Measurements from ENCODE around the gene IVNS1ABP.

The IVNS1ABP gene

GRCh38 chr1:185311589-185312225 lies 5.3 kb downstream of the IVNS1ABP start:
- DNase-seq = no peak
- TF ChIP-seq CTCF (IDR thresholded peaks at IDR 0.05; ENCODE audit: low read depth, low read length) = no peak
- H3K27ac ChIP-seq = no peak overlapping the region
- no peaks in the 10 kb centered on the region for H3K27me3 ChIP-seq (ENCODE audit: insufficient read depth, low read depth, severe bottlenecking)
- H3K4me3 ChIP-seq (ENCODE audit: low read depth, low read length) = no peak overlapping the region
- no peaks in the 10 kb centered on the region for H3K9me3 ChIP-seq (ENCODE audit: severe bottlenecking)
- H3K36me3 ChIP-seq = peaks cover 67% of the 10 kb centered on the region

GRCh38 chr1:185309566-185309965 lies 7.5 kb downstream of the IVNS1ABP start:
- H3K27me3 ChIP-seq (ENCODE audit: insufficient read depth, low read depth, severe bottlenecking) = no peaks in the 10 kb centered on the region
- no peak overlapping the region for H3K27ac ChIP-seq
- TF ChIP-seq CTCF (IDR thresholded peaks at IDR 0.05; ENCODE audit: low read depth, low read length) = no peak
- peaks cover 78% of the 10 kb centered on the region for H3K36me3 ChIP-seq
- no peak overlapping the region for H3K4me3 ChIP-seq (ENCODE audit: low read depth, low read length)
- no peaks in the 10 kb centered on the region for H3K9me3 ChIP-seq (ENCODE audit: severe bottlenecking)
- DNase-seq = no peak

GRCh38 chr1:185308126-185308525 lies 8.9 kb downstream of the IVNS1ABP start:
- H3K9me3 ChIP-seq (ENCODE audit: severe bottlenecking) = no peaks in the 10 kb centered on the region
- no peak overlapping the region for H3K27ac ChIP-seq
- TF ChIP-seq CTCF (IDR thresholded peaks at IDR 0.05; ENCODE audit: low read depth, low read length) = no peak
- H3K27me3 ChIP-seq (ENCODE audit: insufficient read depth, low read depth, severe bottlenecking) = no peaks in the 10 kb centered on the region
- no peak overlapping the region for H3K4me3 ChIP-seq (ENCODE audit: low read depth, low read length)
- peaks cover 93% of the 10 kb centered on the region for H3K36me3 ChIP-seq
- DNase-seq = no peak

- Histone ChIP-seq H3K9me3 (ENCODE audit: severe bottlenecking) (no peaks in the 10 kb centered on the region), H3K4me3 (ENCODE audit: low read depth, low read length) (no peak overlapping the region), H3K27me3 (ENCODE audit: insufficient read depth, low read depth, severe bottlenecking) (no peaks in the 10 kb centered on the region), H3K27ac (no peak overlapping the region), H3K36me3 (peaks cover 100% of the 10 kb centered on the region)
- no peak for DNase-seq
- no peak for TF ChIP-seq CTCF (IDR thresholded peaks at IDR 0.05; ENCODE audit: low read depth, low read length)
These were observed 11.6 kb downstream of the IVNS1ABP start for GRCh38 chr1:185305419-185305818.

GRCh38 chr1:185300152-185300551 lies 16.9 kb downstream of the IVNS1ABP start:
- Histone ChIP-seq H3K36me3 (peaks cover 85% of the 10 kb centered on the region), H3K9me3 (ENCODE audit: severe bottlenecking) (no peaks in the 10 kb centered on the region), H3K27ac (no peak overlapping the region), H3K4me3 (ENCODE audit: low read depth, low read length) (no peak overlapping the region), H3K27me3 (ENCODE audit: insufficient read depth, low read depth, severe bottlenecking) (no peaks in the 10 kb centered on the region)
- TF ChIP-seq CTCF (IDR thresholded peaks at IDR 0.05; ENCODE audit: low read depth, low read length) = no peak
- no peak for DNase-seq

- Histone ChIP-seq H3K27me3 (ENCODE audit: insufficient read depth, low read depth, severe bottlenecking) (no peaks in the 10 kb centered on the region), H3K4me3 (ENCODE audit: low read depth, low read length) (no peak overlapping the region), H3K36me3 (peaks cover 63% of the 10 kb centered on the region), H3K27ac (no peak overlapping the region), H3K9me3 (ENCODE audit: severe bottlenecking) (no peaks in the 10 kb centered on the region)
- DNase-seq = no peak
- TF ChIP-seq CTCF (IDR thresholded peaks at IDR 0.05; ENCODE audit: low read depth, low read length) = no peak
These were observed 19.1 kb downstream of the IVNS1ABP start for GRCh38 chr1:185297982-185298381.

Measured in WERI-Rb-1 (cell line).